ENCODE results near the gene TBC1D22A.

Gene TBC1D22A

GRCh38 chr22:46742576-46743221 is 19.8 kb upstream of the TBC1D22A start:
- no peak overlapping the region for H2AFZ ChIP-seq (ENCODE audit: low read length)
- no peaks in the 10 kb centered on the region; the same call in 1 of the 2 replicates for H3K36me3 ChIP-seq (ENCODE audit: insufficient read depth, low read length)
- no peak overlapping the region for H3K27ac ChIP-seq (ENCODE audit: low read depth, low read length, poor library complexity, severe bottlenecking)
- H3F3A ChIP-seq (ENCODE audit: insufficient read depth, low read length), result no peaks in the 10 kb centered on the region
- no peak overlapping the region for H3K4me3 ChIP-seq (ENCODE audit: low read depth, low read length, poor library complexity, severe bottlenecking)
- H3K79me2 ChIP-seq (ENCODE audit: insufficient read depth, low read length), result no peaks in the 10 kb centered on the region
- peaks cover 11% of the 10 kb centered on the region for H3K4me1 ChIP-seq (ENCODE audit: insufficient read depth, low read length, severe bottlenecking)
- no peaks in the 10 kb centered on the region for H4K20me1 ChIP-seq (ENCODE audit: insufficient read depth, low read length)
- 0 out of 2 replicates have a peak, but pooled peaks cover 5% of the 10 kb centered on the region for H3K9me3 ChIP-seq (ENCODE audit: low read length)
- H3K9ac ChIP-seq (ENCODE audit: low read length), result no peak overlapping the region
- no peaks in the 10 kb centered on the region for H3K27me3 ChIP-seq (ENCODE audit: insufficient read depth, low read length)
- no peak overlapping the region for H3K4me2 ChIP-seq (ENCODE audit: low read length)
- TF ChIP-seq, protein P1, sequence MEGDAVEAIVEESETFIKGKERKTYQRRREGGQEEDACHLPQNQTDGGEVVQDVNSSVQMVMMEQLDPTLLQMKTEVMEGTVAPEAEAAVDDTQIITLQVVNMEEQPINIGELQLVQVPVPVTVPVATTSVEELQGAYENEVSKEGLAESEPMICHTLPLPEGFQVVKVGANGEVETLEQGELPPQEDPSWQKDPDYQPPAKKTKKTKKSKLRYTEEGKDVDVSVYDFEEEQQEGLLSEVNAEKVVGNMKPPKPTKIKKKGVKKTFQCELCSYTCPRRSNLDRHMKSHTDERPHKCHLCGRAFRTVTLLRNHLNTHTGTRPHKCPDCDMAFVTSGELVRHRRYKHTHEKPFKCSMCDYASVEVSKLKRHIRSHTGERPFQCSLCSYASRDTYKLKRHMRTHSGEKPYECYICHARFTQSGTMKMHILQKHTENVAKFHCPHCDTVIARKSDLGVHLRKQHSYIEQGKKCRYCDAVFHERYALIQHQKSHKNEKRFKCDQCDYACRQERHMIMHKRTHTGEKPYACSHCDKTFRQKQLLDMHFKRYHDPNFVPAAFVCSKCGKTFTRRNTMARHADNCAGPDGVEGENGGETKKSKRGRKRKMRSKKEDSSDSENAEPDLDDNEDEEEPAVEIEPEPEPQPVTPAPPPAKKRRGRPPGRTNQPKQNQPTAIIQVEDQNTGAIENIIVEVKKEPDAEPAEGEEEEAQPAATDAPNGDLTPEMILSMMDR (IDR thresholded peaks at IDR 0.05; ENCODE audit: low read length), result no peak
- no peak for TF ChIP-seq EZH2 (IDR thresholded peaks at IDR 0.05; ENCODE audit: borderline replicate concordance, low read length)
- no peaks in the 10 kb centered on the region for H3K9me2 ChIP-seq (ENCODE audit: low read depth, low read length)

GRCh38 chr22:46744581-46744980 is 17.9 kb upstream of the TBC1D22A start:
- Histone ChIP-seq H3K79me2 (ENCODE audit: insufficient read depth, low read length) (no peaks in the 10 kb centered on the region), H3F3A (ENCODE audit: insufficient read depth, low read length) (no peaks in the 10 kb centered on the region), H3K27ac (ENCODE audit: low read depth, low read length, poor library complexity, severe bottlenecking) (no peak overlapping the region), H3K4me1 (ENCODE audit: insufficient read depth, low read length, severe bottlenecking) (peaks cover 8% of the 10 kb centered on the region), H2AFZ (ENCODE audit: low read length) (no peak overlapping the region), H3K4me3 (ENCODE audit: low read depth, low read length, poor library complexity, severe bottlenecking) (no peak overlapping the region), H3K36me3 (ENCODE audit: insufficient read depth, low read length) (no peaks in the 10 kb centered on the region; the same call in 1 of the 2 replicates), H4K20me1 (ENCODE audit: insufficient read depth, low read length) (no peaks in the 10 kb centered on the region), H3K9me3 (ENCODE audit: low read length) (0 out of 2 replicates have a peak, but pooled peaks cover 5% of the 10 kb centered on the region), H3K9ac (ENCODE audit: low read length) (no peak overlapping the region), H3K9me2 (ENCODE audit: low read depth, low read length) (no peaks in the 10 kb centered on the region), H3K4me2 (ENCODE audit: low read length) (no peak overlapping the region), H3K27me3 (ENCODE audit: insufficient read depth, low read length) (no peaks in the 10 kb centered on the region)
- no peak for TF ChIP-seq EZH2 (IDR thresholded peaks at IDR 0.05; ENCODE audit: borderline replicate concordance, low read length)
- TF ChIP-seq, protein P1 (IDR thresholded peaks at IDR 0.05; ENCODE audit: low read length), result no peak

DNA sequence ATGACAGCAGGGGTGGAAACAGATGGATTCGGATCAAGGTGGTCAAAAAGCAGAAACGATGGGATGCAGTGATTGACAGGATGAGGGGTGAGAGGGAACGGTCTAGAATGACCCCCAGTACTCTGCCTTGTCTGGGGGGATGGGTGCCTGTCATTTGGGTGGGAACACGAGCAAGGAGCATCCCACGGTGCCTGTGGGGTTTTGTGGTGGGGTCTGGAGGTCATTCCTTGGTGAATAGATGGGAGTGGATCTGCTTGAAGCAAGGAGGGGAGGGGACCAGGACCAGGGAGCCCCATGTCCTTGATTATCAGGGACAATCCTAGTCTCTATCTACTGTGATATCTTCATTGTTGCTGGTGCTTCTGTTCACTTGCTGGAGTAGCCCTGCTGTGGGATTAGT is 16.3 kb upstream of the TBC1D22A start:
- Histone ChIP-seq H3K27ac (ENCODE audit: low read depth, low read length, poor library complexity, severe bottlenecking) (no peak overlapping the region), H3K4me1 (ENCODE audit: insufficient read depth, low read length, severe bottlenecking) (peaks cover 9% of the 10 kb centered on the region), H2AFZ (ENCODE audit: low read length) (no peak overlapping the region), H4K20me1 (ENCODE audit: insufficient read depth, low read length) (no peaks in the 10 kb centered on the region), H3K9ac (ENCODE audit: low read length) (no peak overlapping the region), H3K36me3 (ENCODE audit: insufficient read depth, low read length) (no peaks in the 10 kb centered on the region; the same call in 1 of the 2 replicates), H3K79me2 (ENCODE audit: insufficient read depth, low read length) (no peaks in the 10 kb centered on the region), H3K4me3 (ENCODE audit: low read depth, low read length, poor library complexity, severe bottlenecking) (no peak overlapping the region), H3K9me2 (ENCODE audit: low read depth, low read length) (no peaks in the 10 kb centered on the region), H3K4me2 (ENCODE audit: low read length) (no peak overlapping the region), H3F3A (ENCODE audit: insufficient read depth, low read length) (no peaks in the 10 kb centered on the region), H3K27me3 (ENCODE audit: insufficient read depth, low read length) (no peaks in the 10 kb centered on the region), H3K9me3 (ENCODE audit: low read length) (0 out of 2 replicates have a peak, but pooled peaks cover 5% of the 10 kb centered on the region)
- TF ChIP-seq, protein P1 (IDR thresholded peaks at IDR 0.05; ENCODE audit: low read length), result no peak
- no peak for TF ChIP-seq EZH2 (IDR thresholded peaks at IDR 0.05; ENCODE audit: borderline replicate concordance, low read length)
